Ishikawa (cell line): Measurements from ENCODE around the gene CIPC.

ENCODE experiments used
- CEBPB ChIP-seq: IDR thresholded peaks from 2 replicates; pipeline ENCODE4 v1.6.1; 2012
- CREB1 ChIP-seq: IDR thresholded peaks from 2 replicates; pipeline ENCODE4 v1.6.1; 2012; ENCODE audit warnings: low read depth
- EGR1 ChIP-seq: IDR thresholded peaks from 2 replicates; pipeline ENCODE4 v1.6.1; 2012
- EP300 ChIP-seq: IDR thresholded peaks from 2 replicates; pipeline ENCODE4 v1.6.1; 2012; ENCODE audit warnings: borderline replicate concordance
- FOXM1 ChIP-seq: IDR thresholded peaks from 2 replicates; pipeline ENCODE4 v1.6.1; 2012; ENCODE audit warnings: low read depth, borderline replicate concordance
- NFIC ChIP-seq: IDR thresholded peaks from 2 replicates; pipeline ENCODE4 v1.6.1; 2012
- RAD21 ChIP-seq: IDR thresholded peaks from 2 replicates; pipeline ENCODE4 v1.6.1; 2012; ENCODE audit warnings: low read depth
- TAF1 ChIP-seq: IDR thresholded peaks from 2 replicates; pipeline ENCODE4 v1.6.1; 2012; ENCODE audit warnings: low read depth, mild to moderate bottlenecking
- TCF12 ChIP-seq: IDR thresholded peaks from 2 replicates; pipeline ENCODE4 v1.6.1; 2012; ENCODE audit warnings: low read depth
- TEAD4 ChIP-seq: IDR thresholded peaks from 2 replicates; pipeline ENCODE4 v1.6.1; 2012
- YY1 ChIP-seq: IDR thresholded peaks from 2 replicates; pipeline ENCODE4 v1.6.1; 2012; ENCODE audit warnings: low read depth
- ZBTB7A ChIP-seq: IDR thresholded peaks from 2 replicates; pipeline ENCODE4 v1.6.1; 2012; ENCODE audit warnings: low read depth
- TF ChIP-seq, protein P1 (sequence below): IDR thresholded peaks from 2 replicates; pipeline ENCODE4 v1.6.1; 2012
- TF ChIP-seq, protein P2 (sequence below): IDR thresholded peaks from 2 replicates; pipeline ENCODE4 v1.6.1; 2012; ENCODE audit warnings: low read depth, mild to moderate bottlenecking
- TF ChIP-seq, protein P3 (sequence below): IDR thresholded peaks from 2 replicates; pipeline ENCODE4 v1.6.1; 2012

Gene CIPC

DNA sequence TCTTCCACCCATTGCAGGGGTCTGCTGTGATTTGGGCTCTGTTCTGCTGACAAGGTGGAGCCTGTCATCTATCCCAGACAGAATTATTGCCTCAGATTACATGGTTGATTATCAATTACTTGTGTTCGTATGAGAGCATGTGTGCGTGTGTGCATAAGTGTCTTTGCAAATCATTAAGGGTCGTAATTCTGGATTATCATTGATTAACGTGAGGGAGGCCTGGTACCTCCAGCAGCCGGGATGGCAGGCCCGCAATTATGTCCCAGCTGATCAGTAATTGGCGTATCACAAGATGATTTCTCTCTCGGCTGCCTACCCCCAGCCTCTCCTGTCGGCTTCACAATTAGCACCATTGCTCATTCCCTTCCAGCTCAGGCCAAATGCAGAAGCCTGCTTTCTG lies 39.9 kb upstream of the CIPC start:
- TF ChIP-seq ZBTB7A = no peak
- no peak for TF ChIP-seq YY1
- TF ChIP-seq RAD21 = no peak
- TF ChIP-seq NFIC = no peak
- TF ChIP-seq TCF12 = no peak

DNA sequence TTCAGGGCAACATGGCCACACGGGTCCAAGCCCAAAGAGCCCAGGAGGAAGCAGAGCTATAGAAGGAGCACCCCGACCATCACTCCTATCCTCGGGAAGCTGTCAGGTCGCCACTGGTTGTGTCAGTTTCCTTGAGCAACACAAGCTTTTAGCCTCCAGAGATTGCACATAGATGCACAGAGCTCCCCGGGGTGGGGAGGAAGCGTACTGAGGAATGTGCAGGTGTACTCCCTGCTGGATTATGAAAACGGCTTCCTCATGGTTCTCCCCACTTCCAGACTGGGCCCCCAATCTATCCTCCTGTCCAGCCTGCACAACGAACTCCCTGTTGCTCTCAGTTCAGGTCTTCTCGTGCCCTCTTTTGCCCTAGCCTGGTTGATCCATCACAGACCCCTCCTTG lies 39.3 kb upstream of the CIPC start:
- TF ChIP-seq EGR1 = no peak
- TF ChIP-seq CREB1 = no peak
- TF ChIP-seq EP300 = no peak
- TF ChIP-seq, protein P1, sequence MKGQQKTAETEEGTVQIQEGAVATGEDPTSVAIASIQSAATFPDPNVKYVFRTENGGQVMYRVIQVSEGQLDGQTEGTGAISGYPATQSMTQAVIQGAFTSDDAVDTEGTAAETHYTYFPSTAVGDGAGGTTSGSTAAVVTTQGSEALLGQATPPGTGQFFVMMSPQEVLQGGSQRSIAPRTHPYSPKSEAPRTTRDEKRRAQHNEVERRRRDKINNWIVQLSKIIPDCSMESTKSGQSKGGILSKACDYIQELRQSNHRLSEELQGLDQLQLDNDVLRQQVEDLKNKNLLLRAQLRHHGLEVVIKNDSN = no peak
- TF ChIP-seq TAF1 = no peak
- TF ChIP-seq NFIC = no peak
- TF ChIP-seq ZBTB7A = no peak
- TF ChIP-seq RAD21 = no peak
- TF ChIP-seq, protein P2, sequence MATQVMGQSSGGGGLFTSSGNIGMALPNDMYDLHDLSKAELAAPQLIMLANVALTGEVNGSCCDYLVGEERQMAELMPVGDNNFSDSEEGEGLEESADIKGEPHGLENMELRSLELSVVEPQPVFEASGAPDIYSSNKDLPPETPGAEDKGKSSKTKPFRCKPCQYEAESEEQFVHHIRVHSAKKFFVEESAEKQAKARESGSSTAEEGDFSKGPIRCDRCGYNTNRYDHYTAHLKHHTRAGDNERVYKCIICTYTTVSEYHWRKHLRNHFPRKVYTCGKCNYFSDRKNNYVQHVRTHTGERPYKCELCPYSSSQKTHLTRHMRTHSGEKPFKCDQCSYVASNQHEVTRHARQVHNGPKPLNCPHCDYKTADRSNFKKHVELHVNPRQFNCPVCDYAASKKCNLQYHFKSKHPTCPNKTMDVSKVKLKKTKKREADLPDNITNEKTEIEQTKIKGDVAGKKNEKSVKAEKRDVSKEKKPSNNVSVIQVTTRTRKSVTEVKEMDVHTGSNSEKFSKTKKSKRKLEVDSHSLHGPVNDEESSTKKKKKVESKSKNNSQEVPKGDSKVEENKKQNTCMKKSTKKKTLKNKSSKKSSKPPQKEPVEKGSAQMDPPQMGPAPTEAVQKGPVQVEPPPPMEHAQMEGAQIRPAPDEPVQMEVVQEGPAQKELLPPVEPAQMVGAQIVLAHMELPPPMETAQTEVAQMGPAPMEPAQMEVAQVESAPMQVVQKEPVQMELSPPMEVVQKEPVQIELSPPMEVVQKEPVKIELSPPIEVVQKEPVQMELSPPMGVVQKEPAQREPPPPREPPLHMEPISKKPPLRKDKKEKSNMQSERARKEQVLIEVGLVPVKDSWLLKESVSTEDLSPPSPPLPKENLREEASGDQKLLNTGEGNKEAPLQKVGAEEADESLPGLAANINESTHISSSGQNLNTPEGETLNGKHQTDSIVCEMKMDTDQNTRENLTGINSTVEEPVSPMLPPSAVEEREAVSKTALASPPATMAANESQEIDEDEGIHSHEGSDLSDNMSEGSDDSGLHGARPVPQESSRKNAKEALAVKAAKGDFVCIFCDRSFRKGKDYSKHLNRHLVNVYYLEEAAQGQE = no peak
- TF ChIP-seq, protein P3, sequence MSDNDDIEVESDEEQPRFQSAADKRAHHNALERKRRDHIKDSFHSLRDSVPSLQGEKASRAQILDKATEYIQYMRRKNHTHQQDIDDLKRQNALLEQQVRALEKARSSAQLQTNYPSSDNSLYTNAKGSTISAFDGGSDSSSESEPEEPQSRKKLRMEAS = no peak
- TF ChIP-seq FOXM1 = no peak
- TF ChIP-seq TEAD4 = no peak
- TF ChIP-seq TCF12 = no peak
- TF ChIP-seq CEBPB = no peak
- no peak for TF ChIP-seq YY1

DNA sequence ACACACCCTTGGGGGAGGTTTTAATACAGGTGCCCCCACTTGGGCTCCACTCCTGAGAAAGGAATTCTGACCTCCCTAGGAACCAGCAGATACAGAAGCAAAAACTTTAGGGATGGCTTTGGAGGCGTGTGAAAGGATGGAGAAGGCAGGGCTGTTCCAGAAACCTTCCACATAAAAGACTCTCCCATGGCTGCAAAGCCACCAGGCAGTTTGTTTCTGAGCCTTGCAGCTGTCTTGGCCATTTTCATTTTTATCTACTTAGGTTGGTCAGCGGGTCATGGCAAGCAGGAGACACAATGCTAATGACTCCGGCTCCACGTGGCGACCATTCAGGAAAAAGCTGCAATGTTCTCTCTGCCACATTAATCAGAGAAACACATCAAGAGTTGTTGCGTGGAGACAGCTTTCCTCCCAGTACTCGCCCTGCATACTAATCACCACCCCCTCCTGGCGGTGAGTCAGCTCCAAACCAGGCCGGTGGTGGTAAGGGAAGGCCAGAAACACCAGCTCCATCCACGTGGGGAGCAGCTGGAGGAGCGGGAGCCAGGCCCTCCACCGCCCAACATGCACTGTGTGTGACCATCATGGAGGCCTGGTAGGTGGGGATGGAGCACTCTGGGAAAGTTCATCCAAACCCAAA lies 38.7 kb upstream of the CIPC start:
- no peak for TF ChIP-seq CEBPB
- no peak for TF ChIP-seq TAF1
- TF ChIP-seq RAD21 = peak; percentile 48; the same call in 1 of the 2 replicates
- TF ChIP-seq FOXM1 = no peak
- TF ChIP-seq, protein P1 = no peak
- TF ChIP-seq NFIC = 0 out of 2 replicates have a peak, but pooled peaks have one; percentile 10
- TF ChIP-seq EGR1 = no peak
- TF ChIP-seq, protein P3 = peak; percentile 55

DNA sequence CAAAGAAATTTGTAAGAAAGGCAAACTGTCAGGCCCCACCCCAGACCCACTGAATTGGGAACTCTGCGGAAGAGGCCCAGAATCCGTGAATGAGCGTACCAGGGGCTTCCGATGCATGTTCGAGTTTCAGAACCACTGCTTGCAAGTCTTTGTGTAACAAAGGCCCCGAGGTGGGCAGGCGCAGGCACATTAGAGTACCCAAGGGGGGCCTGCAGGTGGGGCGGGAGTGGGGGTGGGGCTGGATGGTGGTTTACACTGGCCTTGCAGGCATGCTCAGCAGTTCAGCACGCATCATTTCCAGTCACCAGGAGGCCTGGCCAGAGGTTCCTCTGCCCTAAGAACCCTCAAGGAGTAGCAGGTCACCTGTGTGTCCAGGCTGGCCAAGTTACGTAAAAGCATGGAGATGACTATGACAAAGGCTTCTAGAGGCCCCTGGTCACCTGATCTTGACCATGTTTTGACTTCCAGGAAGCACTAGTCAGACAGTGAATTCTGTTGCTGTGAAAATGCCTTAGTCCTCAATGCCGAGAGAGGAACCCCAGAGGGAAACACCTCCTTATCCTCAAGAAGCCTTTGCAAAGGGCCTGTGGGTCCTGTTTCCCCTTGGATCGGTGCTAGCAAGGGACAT lies 36.3 kb upstream of the CIPC start:
- TF ChIP-seq EGR1 (no peak), TCF12 (no peak), CREB1 (no peak), YY1 (no peak), ZBTB7A (no peak), TAF1 (no peak), RAD21 (no peak)
- TF ChIP-seq, protein P1 = no peak
- TF ChIP-seq, protein P3 = no peak

DNA sequence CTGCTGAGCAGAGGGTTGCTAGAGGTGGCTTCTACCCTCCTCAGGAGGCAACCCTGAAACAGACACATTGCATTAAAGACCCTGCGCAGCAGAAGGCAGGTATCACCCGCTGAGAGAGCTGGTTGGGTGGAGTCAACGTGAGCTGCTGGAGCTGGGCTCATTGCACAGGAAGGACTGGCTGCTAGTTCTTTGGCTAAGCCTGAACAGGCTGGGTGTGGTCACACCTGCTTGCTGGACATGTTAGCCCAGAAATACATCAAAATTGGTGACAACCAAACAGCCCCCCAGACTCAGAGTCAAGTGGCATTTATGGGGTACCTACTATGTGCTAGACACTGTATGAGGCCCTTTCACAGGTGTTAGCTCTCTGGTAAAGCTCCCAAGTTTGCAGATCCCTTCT lies 35.8 kb upstream of the CIPC start:
- no peak for TF ChIP-seq TCF12
- TF ChIP-seq YY1 = no peak
- TF ChIP-seq, protein P3 = no peak
- no peak for TF ChIP-seq NFIC
- TF ChIP-seq EGR1 = no peak
- no peak for TF ChIP-seq RAD21

DNA sequence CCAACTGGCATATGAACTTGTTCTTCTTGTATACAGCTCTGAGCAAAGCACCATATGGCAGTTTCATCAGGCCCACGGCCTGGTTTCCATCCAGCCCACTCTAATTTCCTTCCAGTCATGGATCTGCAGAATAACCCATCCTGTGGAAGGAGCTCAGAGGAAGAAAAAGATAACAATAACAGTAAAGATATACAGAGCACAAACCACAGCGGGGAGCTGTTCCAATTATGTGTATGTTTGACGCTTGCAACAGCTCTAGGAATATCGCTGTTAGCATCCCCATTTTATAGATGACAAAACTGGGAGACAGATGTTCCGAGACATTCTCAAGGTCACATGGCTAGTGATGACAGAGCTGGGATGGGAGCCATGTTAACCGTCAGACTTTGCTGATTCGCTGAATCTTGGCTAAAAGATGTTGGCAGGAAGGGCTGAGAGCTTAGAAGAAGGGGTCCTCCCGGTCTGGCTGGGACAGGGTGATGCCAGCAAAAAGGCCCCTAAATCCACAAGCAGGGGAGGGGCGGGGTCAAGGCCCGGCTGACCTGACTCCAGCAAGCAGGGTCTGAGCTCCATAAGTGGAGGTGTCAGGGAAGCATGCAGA lies 34.4 kb upstream of the CIPC start:
- no peak for TF ChIP-seq CREB1
- TF ChIP-seq RAD21 = no peak
- TF ChIP-seq, protein P2 = no peak
- no peak for TF ChIP-seq TAF1
- TF ChIP-seq EP300 = no peak
- no peak for TF ChIP-seq NFIC
- no peak for TF ChIP-seq YY1
- no peak for TF ChIP-seq TEAD4
- TF ChIP-seq, protein P1 = no peak
